NCI-H774 (cell line): Measurements from ENCODE around the gene NAALAD2.
"Not testable (repeated sequence)": the region's sequence is repeated elsewhere in the genome, so short reads cannot be mapped to it uniquely, and the experiment has no call there.

Source experiments
- DNase-seq: peaks from one replicate; lab custom pipeline; 2025; lab: John Stamatoyannopoulos, UW

NAALAD2 gene

GRCh38 chr11:90134478-90135003 lies at the start of gene NAALAD2:
NAALAD2 (plus strand) TSS chr11:90134663; CDS start chr11:90134759, 96 bp downstream.
- peak; percentile 69 for DNase-seq

GRCh38 chr11:90085650-90086049 lies 48.8 kb upstream of the NAALAD2 start, which contains the start of gene UBTFL1:
UBTFL1 (plus strand) TSS chr11:90085950; CDS start chr11:90085950, 0 bp downstream.
- not testable (repeated sequence) for DNase-seq

- DNase-seq, result not testable (repeated sequence)
Measured at GRCh38 chr11:90088731-90089130, 45.7 kb upstream of the NAALAD2 start.

- DNase-seq, result not testable (repeated sequence)
Measured at GRCh38 chr11:90095230-90095924, 39.1 kb upstream of the NAALAD2 start.

- not testable (repeated sequence) for DNase-seq
Measured at GRCh38 chr11:90098261-90098660, 36.2 kb upstream of the NAALAD2 start.

- no peak for DNase-seq
Measured at GRCh38 chr11:90100431-90100830, 34.0 kb upstream of the NAALAD2 start.

- no peak for DNase-seq
Measured at GRCh38 chr11:90113541-90113940, 20.9 kb upstream of the NAALAD2 start.

GRCh38 chr11:90120191-90120590 lies 14.3 kb upstream of the NAALAD2 start:
- no peak for DNase-seq

GRCh38 chr11:90124371-90124770 lies 10.1 kb upstream of the NAALAD2 start:
- DNase-seq, result no peak

GRCh38 chr11:90124946-90125345 lies 9.5 kb upstream of the NAALAD2 start:
- no peak for DNase-seq

- no peak for DNase-seq
Measured at GRCh38 chr11:90133560-90134477, 644 bp upstream of the NAALAD2 start.

GRCh38 chr11:90135016-90135415 lies 553 bp downstream of the NAALAD2 start:
- DNase-seq, result no peak

- no peak for DNase-seq
Measured at GRCh38 chr11:90148900-90149299, 14.4 kb downstream of the NAALAD2 start.

- DNase-seq, result not testable (repeated sequence)
Measured at GRCh38 chr11:90166982-90167573, 32.6 kb downstream of the NAALAD2 start.

- DNase-seq, result not testable (repeated sequence)
Measured at GRCh38 chr11:90167704-90168103, 33.2 kb downstream of the NAALAD2 start.

GRCh38 chr11:90168571-90168970 lies 34.1 kb downstream of the NAALAD2 start:
- DNase-seq, result no peak

GRCh38 chr11:90171359-90171758 lies 36.9 kb downstream of the NAALAD2 start:
- DNase-seq, result no peak

GRCh38 chr11:90176069-90176468 lies 41.6 kb downstream of the NAALAD2 start:
- no peak for DNase-seq

GRCh38 chr11:90178751-90179150 lies 44.3 kb downstream of the NAALAD2 start:
- DNase-seq, result no peak

- DNase-seq, result no peak
Measured at GRCh38 chr11:90179923-90180322, 45.5 kb downstream of the NAALAD2 start.

GRCh38 chr11:90187839-90188238 lies 53.4 kb downstream of the NAALAD2 start:
- DNase-seq, result no peak

- no peak for DNase-seq
Measured at GRCh38 chr11:90189011-90189410, 54.5 kb downstream of the NAALAD2 start.
